ENCODE data around the gene STIMATE. TPM values are rescaled to one million over a fixed set of nuclear protein-coding genes. Genes with fewer than 3 reads are reported as not detected.

STIMATE gene
- total RNA-seq, 1 donor from 2014 or later = 8.9 TPM

DNA sequence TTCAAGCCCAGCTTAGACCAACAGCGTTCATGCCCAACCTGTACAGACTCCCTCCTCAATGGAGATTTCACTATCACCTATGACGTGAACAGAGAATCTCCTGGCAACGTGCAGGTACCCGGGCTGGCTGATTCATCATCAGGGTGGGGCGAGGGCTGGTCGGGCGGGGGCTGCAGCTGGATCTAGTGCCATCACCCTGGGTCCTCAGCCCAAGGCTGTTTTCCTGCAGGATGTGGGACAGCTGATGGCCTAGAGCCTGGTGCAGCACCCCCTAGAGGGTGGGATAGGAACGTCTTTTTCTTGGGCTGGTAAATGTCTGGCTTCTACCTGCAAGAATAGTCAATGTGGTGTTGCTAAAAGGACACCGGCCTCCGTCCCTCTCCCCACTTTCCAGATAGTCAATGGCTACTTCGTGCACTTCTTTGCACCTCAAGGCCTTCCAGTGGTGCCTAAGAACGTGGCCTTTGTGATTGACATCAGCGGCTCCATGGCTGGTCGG, 98.3 kb downstream of the STIMATE start:
- Histone ChIP-seq H3K4me1 (ENCODE audit: control insufficient read depth in 3 of 3, insufficient read depth in 3 of 3, low read length in 3 of 3) (peaks cover 0 to 2% (median 0%) of the 10 kb centered on the region in 3 donors), H3K9ac (ENCODE audit: low read depth in 1 of 3, low read length in 3 of 3) (no peak overlapping the region), H3K9me3 (ENCODE audit: control insufficient read depth in 3 of 3, low read length in 3 of 3) (no peaks in the 10 kb centered on the region), H3K27me3 (ENCODE audit: control insufficient read depth in 3 of 3, insufficient read depth in 3 of 3, low read length in 3 of 3) (no peaks in the 10 kb centered on the region), H3K27ac (ENCODE audit: low read depth, low read length) (no peak overlapping the region), H3K4me3 (ENCODE audit: low read length in 3 of 3) (no peak overlapping the region), H3K36me3 (ENCODE audit: control insufficient read depth in 3 of 3, insufficient read depth in 3 of 3, low read length in 3 of 3) (no peaks in the 10 kb centered on the region)

DNA sequence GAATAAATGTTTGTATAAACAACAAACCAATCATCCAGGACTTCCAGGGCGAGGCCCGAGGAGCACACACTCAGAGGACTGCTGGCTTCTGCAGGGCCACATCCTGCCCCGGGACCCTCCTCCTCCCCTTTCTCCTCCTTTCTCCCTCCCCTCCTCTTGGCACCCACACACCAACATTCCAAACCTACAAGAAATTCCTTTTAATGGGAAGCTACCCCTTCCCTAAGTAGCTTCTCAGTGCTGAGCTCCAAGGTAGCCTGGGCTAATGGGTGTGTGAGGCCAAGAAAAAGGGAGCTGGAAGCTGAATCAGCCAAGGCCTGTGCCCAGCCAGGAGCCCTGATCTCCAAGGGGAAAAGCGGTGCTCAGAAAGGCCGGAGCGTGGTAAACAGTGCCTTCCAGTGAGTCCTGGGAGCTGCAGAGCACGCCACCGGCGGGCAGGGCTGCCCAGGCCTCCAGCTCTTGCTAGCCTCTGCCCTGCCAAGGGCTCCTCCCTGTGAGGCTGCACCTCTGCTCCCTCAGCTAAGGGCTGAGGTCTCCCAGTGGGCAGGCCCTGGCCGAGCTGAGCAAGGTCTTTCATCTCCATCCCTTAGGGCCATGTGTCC, 98.9 kb downstream of the STIMATE start:
- Histone ChIP-seq H3K4me3 (ENCODE audit: low read length in 3 of 3) (no peak overlapping the region), H3K4me1 (ENCODE audit: control insufficient read depth in 3 of 3, insufficient read depth in 3 of 3, low read length in 3 of 3) (peaks cover 0 to 4% (median 0%) of the 10 kb centered on the region in 3 donors), H3K27ac (ENCODE audit: low read depth, low read length) (no peak overlapping the region), H3K36me3 (ENCODE audit: control insufficient read depth in 3 of 3, insufficient read depth in 3 of 3, low read length in 3 of 3) (no peaks in the 10 kb centered on the region), H3K9ac (ENCODE audit: low read depth in 1 of 3, low read length in 3 of 3) (no peak overlapping the region), H3K27me3 (ENCODE audit: control insufficient read depth in 3 of 3, insufficient read depth in 3 of 3, low read length in 3 of 3) (peaks cover 0 to 1% (median 0%) of the 10 kb centered on the region in 3 donors), H3K9me3 (ENCODE audit: control insufficient read depth in 3 of 3, low read length in 3 of 3) (no peaks in the 10 kb centered on the region)

DNA sequence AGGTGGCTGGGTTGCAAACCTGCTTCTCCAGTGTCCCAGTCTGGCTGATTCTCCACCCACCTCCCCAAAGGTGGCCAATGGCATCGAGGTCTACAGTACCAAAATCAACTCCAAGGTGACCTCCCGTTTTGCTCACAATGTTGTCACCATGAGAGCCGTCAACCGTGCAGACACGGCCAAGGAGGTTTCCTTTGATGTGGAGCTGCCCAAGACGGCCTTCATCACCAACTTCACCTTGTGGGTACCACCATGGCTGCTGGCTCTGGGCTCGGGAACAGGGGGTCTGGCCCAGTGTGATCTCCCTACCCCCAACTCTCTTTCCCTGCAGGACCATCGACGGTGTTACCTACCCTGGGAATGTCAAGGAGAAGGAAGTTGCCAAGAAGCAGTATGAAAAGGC, 100.9 kb downstream of the STIMATE start:
- H3K27me3 ChIP-seq (ENCODE audit: control insufficient read depth in 3 of 3, insufficient read depth in 3 of 3, low read length in 3 of 3) = peaks cover 0 to 9% (median 5%) of the 10 kb centered on the region in 3 donors
- H3K27ac ChIP-seq (ENCODE audit: low read depth, low read length) = no peak overlapping the region
- H3K9me3 ChIP-seq (ENCODE audit: control insufficient read depth in 3 of 3, low read length in 3 of 3) = no peaks in the 10 kb centered on the region
- no peak overlapping the region for H3K9ac ChIP-seq (ENCODE audit: low read depth in 1 of 3, low read length in 3 of 3)
- no peaks in the 10 kb centered on the region for H3K36me3 ChIP-seq (ENCODE audit: control insufficient read depth in 3 of 3, insufficient read depth in 3 of 3, low read length in 3 of 3)
- H3K4me3 ChIP-seq (ENCODE audit: low read length in 3 of 3) = no peak overlapping the region
- peaks cover 0 to 5% (median 0%) of the 10 kb centered on the region in 3 donors for H3K4me1 ChIP-seq (ENCODE audit: control insufficient read depth in 3 of 3, insufficient read depth in 3 of 3, low read length in 3 of 3)

DNA sequence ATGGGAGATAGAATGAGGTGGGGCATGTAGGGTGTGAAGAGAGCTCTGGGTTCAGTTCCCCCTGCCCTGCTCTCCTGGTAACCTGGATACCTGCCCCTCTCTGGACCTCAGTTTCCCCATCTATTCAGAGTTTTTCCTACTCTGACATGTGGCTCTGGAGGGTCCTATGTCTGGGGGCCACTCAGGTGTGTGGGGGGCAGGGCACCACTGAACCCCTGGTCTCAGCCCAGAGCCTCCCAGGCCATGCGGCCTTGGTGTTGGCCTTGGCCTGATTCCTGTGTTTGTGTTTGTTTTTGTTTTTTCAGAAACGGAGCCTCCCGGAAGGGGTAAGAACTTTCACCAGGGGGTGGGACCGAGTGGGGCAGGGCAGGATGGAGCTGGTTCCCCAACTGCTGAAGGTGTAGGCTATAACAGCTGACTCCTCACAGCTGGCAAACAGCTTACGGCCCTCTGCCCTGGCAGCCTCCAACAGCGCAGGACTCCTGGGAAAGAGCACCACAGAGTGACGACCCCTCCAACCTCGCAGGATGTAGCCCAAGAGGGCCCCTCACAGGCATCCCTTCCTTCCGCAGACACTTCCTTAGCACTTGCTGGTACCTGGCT, 101.9 kb downstream of the STIMATE start:
- Histone ChIP-seq H3K36me3 (ENCODE audit: control insufficient read depth in 3 of 3, insufficient read depth in 3 of 3, low read length in 3 of 3) (no peaks in the 10 kb centered on the region), H3K4me3 (ENCODE audit: low read length in 3 of 3) (no peak overlapping the region), H3K4me1 (ENCODE audit: control insufficient read depth in 3 of 3, insufficient read depth in 3 of 3, low read length in 3 of 3) (peaks cover 0 to 5% (median 0%) of the 10 kb centered on the region in 3 donors)

DNA sequence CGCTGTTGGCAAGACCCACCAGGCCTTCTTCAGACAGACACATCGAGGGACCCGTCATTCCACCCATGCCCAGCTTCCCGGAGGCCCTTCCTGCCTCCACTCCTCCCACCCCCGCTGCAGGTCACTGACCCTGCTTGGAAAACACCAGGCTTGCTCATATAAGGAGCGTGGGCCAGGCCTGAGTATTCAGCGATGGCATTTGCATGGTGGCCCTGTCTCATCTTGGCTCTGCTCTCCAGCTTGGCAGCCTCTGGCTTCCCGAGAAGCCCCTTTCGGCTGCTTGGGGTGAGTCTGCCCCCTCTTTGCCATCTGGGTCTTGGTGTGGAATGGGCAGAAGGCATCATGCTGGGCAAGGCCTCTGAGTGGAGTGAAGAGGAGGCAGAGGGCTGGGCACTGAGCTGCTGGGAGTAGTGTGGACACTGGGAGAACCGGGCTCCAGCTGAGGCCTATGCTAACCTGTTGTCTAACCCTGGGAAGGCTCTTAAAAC, 102.7 kb downstream of the STIMATE start, which contains the start of gene ITIH3:
Gene ITIH3, plus strand, starts transcription at position 185 of the 488 bp plus-strand sequence. Its CDS starts 8 bp downstream, at position 193.
- peaks cover 0 to 5% (median 0%) of the 10 kb centered on the region in 3 donors for H3K4me1 ChIP-seq (ENCODE audit: control insufficient read depth in 3 of 3, insufficient read depth in 3 of 3, low read length in 3 of 3)
- H3K9ac ChIP-seq (ENCODE audit: low read depth in 1 of 3, low read length in 3 of 3) = no peak within 1 kb of the TSS
- H3K4me3 ChIP-seq (ENCODE audit: low read length in 3 of 3) = no peak within 1 kb of the TSS
- H3K27me3 ChIP-seq (ENCODE audit: control insufficient read depth in 3 of 3, insufficient read depth in 3 of 3, low read length in 3 of 3) = peaks cover 0 to 15% (median 5%) of the 10 kb centered on the region in 3 donors
- no peak within 1 kb of the TSS for H3K27ac ChIP-seq (ENCODE audit: low read depth, low read length)
- H3K9me3 ChIP-seq (ENCODE audit: control insufficient read depth in 3 of 3, low read length in 3 of 3) = no peaks in the 10 kb centered on the region
- H3K36me3 ChIP-seq (ENCODE audit: control insufficient read depth in 3 of 3, insufficient read depth in 3 of 3, low read length in 3 of 3) = no peaks in the 10 kb centered on the region

More for the DNA sequence above, 101.9 kb downstream of the STIMATE start:
- Histone ChIP-seq H3K9ac (ENCODE audit: low read depth in 1 of 3, low read length in 3 of 3) (no peak overlapping the region), H3K9me3 (ENCODE audit: control insufficient read depth in 3 of 3, low read length in 3 of 3) (no peaks in the 10 kb centered on the region), H3K27ac (ENCODE audit: low read depth, low read length) (no peak overlapping the region), H3K27me3 (ENCODE audit: control insufficient read depth in 3 of 3, insufficient read depth in 3 of 3, low read length in 3 of 3) (peaks cover 0 to 12% (median 5%) of the 10 kb centered on the region in 3 donors)

DNA sequence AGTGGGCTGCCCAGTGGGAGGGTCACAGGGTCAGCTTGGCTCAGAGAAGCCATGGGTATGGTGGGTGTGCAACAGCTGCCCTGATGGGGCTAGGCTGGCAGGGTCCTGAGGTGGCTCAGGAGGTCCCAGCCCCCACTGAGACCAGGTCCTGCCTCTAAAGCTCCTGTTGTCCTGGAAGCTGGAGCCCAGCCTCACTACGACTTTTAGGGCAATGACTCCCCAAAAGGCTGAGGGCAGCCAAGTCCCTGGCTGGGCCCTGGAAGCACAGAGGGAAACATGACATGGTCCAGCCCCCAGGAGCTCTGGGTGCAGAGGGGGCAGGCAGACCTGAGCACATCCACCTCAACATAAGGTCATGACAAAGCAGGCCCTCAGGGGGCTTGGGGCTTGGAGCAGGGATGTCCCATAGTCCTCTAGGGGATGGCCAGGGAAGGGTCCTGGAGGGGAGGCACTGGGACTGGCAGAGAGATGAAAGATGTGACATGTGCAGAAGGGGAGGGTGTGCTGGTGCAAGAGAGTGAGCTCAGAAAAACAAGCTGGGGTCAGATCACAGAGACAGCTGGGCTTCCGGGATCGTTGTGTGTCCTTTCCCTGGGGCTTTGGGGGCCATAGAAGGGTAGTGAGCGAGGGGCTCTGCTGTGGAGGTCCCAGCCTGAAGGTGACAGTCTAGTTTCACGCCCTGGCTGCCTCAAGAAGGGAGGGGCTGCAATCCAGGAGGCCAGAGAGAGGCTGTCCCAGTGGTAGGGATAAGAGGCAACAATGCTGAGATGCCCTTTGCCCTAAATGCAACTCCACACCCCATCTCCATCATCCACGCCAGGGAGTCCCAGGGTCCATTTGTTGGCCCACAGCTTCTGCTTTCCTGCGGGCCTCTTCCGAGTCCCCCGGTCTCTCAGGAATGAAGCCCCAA, 103.4 kb downstream of the STIMATE start:
- peak overlapping the region in 1 of 3 donors; percentile 3 for H3K9ac ChIP-seq (ENCODE audit: low read depth in 1 of 3, low read length in 3 of 3)
- H3K27me3 ChIP-seq (ENCODE audit: control insufficient read depth in 3 of 3, insufficient read depth in 3 of 3, low read length in 3 of 3) = peaks cover 0 to 15% (median 5%) of the 10 kb centered on the region in 3 donors
- no peaks in the 10 kb centered on the region for H3K36me3 ChIP-seq (ENCODE audit: control insufficient read depth in 3 of 3, insufficient read depth in 3 of 3, low read length in 3 of 3)
- H3K27ac ChIP-seq (ENCODE audit: low read depth, low read length) = no peak overlapping the region
- H3K9me3 ChIP-seq (ENCODE audit: control insufficient read depth in 3 of 3, low read length in 3 of 3) = no peaks in the 10 kb centered on the region
- no peak overlapping the region for H3K4me3 ChIP-seq (ENCODE audit: low read length in 3 of 3)
- H3K4me1 ChIP-seq (ENCODE audit: control insufficient read depth in 3 of 3, insufficient read depth in 3 of 3, low read length in 3 of 3) = peaks cover 0 to 5% (median 0%) of the 10 kb centered on the region in 3 donors

DNA sequence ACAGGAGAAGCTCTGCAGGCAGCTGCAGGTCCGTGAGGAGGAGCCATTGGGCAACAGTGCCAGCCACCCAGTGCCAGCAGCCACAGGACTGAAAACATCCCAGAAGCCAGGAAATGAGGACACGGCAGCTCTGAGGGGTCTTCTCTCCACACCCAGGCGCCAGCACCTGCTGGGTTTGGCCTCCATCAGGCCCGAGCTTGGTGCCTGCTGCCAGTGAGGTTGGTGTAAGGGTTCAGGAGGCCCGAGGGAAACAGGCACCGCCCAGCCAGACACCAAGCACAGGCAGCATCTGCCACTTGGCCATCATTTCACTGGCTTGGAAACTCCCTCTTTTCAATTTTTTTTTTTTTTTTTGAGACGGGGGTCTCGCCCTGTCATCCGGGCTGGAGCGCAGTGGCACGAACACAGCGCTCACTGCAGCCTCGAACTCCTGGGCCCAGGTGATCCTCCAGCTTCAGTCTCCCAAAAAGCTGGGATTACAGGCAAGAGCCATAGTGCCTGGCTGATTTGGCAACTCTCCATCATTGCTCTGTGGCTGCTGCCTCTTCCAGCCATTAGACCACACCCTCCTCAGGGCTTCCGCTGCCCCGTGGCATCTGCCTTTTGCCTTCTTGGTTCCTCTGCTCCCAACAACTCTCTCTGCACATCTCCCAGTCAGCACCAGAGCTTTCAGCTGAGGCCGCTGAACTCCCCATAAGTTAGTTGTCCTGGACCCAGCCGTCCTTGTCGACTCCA, 104.2 kb downstream of the STIMATE start:
- no peak overlapping the region for H3K27ac ChIP-seq (ENCODE audit: low read depth, low read length)
- H3K27me3 ChIP-seq (ENCODE audit: control insufficient read depth in 3 of 3, insufficient read depth in 3 of 3, low read length in 3 of 3) = peaks cover 0 to 15% (median 5%) of the 10 kb centered on the region in 3 donors
- H3K4me1 ChIP-seq (ENCODE audit: control insufficient read depth in 3 of 3, insufficient read depth in 3 of 3, low read length in 3 of 3) = peaks cover 0 to 5% (median 0%) of the 10 kb centered on the region in 3 donors
- H3K4me3 ChIP-seq (ENCODE audit: low read length in 3 of 3) = no peak overlapping the region
- peak overlapping the region in 1 of 3 donors; percentile 25 for H3K9ac ChIP-seq (ENCODE audit: low read depth in 1 of 3, low read length in 3 of 3)
- H3K36me3 ChIP-seq (ENCODE audit: control insufficient read depth in 3 of 3, insufficient read depth in 3 of 3, low read length in 3 of 3) = no peaks in the 10 kb centered on the region
- H3K9me3 ChIP-seq (ENCODE audit: control insufficient read depth in 3 of 3, low read length in 3 of 3) = no peaks in the 10 kb centered on the region

DNA sequence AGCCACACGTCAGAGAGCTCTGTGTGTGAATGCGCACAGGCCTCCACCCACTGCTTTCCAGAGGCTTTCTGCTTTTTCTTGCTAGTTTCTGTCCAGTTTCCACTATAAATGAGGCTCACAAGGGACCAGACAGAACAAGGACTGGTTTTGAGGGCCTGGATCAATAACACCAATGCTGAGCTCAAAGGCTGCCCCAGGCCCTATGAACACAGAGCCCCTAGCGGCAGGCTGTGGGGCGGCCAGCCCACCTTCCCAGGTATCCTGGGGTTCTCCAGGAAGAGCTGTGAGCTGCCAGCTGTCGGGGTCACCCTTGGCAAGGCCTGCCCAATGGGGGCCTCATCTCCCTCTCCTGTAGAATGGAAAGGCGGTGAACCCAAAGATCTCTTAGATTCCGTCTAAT, 104.9 kb downstream of the STIMATE start:
- Histone ChIP-seq H3K27me3 (ENCODE audit: control insufficient read depth in 3 of 3, insufficient read depth in 3 of 3, low read length in 3 of 3) (peaks cover 0 to 15% (median 5%) of the 10 kb centered on the region in 3 donors), H3K9ac (ENCODE audit: low read depth in 1 of 3, low read length in 3 of 3) (no peak overlapping the region), H3K27ac (ENCODE audit: low read depth, low read length) (no peak overlapping the region), H3K9me3 (ENCODE audit: control insufficient read depth in 3 of 3, low read length in 3 of 3) (no peaks in the 10 kb centered on the region), H3K36me3 (ENCODE audit: control insufficient read depth in 3 of 3, insufficient read depth in 3 of 3, low read length in 3 of 3) (no peaks in the 10 kb centered on the region), H3K4me3 (ENCODE audit: low read length in 3 of 3) (no peak overlapping the region), H3K4me1 (ENCODE audit: control insufficient read depth in 3 of 3, insufficient read depth in 3 of 3, low read length in 3 of 3) (peaks cover 0 to 9% (median 0%) of the 10 kb centered on the region in 3 donors)

DNA sequence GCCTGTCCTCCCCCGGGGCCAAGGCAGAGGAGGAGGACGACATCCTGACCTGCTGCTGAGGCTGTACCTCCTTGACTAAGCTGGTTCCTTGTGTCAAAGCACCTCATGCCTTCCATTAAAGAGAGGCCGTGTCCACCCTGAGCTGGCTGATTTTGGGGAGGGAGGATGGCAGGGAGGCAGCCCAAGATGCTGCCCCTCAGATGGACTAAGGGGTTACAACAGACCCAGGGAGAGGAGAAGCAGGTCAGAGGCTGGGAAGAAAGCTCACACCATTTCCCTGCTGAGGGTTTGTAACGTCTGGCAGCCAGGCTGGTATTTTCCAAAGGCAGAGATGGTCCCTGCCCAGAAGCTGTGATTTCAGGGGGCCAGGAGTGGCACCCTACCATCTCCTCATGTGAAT, 105.4 kb downstream of the STIMATE start:
- no peaks in the 10 kb centered on the region for H3K9me3 ChIP-seq (ENCODE audit: control insufficient read depth in 3 of 3, low read length in 3 of 3)
- peaks cover 0 to 15% (median 5%) of the 10 kb centered on the region in 3 donors for H3K27me3 ChIP-seq (ENCODE audit: control insufficient read depth in 3 of 3, insufficient read depth in 3 of 3, low read length in 3 of 3)
- no peak overlapping the region for H3K4me3 ChIP-seq (ENCODE audit: low read length in 3 of 3)

More for the DNA sequence above, 105.4 kb downstream of the STIMATE start:
- H3K4me1 ChIP-seq (ENCODE audit: control insufficient read depth in 3 of 3, insufficient read depth in 3 of 3, low read length in 3 of 3) = peaks cover 0 to 9% (median 0%) of the 10 kb centered on the region in 3 donors
- H3K27ac ChIP-seq (ENCODE audit: low read depth, low read length) = no peak overlapping the region
- H3K9ac ChIP-seq (ENCODE audit: low read depth in 1 of 3, low read length in 3 of 3) = no peak overlapping the region
- H3K36me3 ChIP-seq (ENCODE audit: control insufficient read depth in 3 of 3, insufficient read depth in 3 of 3, low read length in 3 of 3) = no peaks in the 10 kb centered on the region
